ENCODE measurements around the gene ELOVL1. TPM values are rescaled to one million over a fixed set of nuclear protein-coding genes. Genes with fewer than 3 reads are reported as not detected.

Gene ELOVL1
- polyA plus RNA-seq, 1 donor (not counting 4 experiments of a cell fraction or from before 2014, with no cell fraction given) = 283 TPM

GRCh38 chr1:43351421-43352350 lies 16.1 kb downstream of the ELOVL1 start:
- dilution Hi-C loops (cut with MboI; ENCODE audit: extremely low pct_ligation_motif_present, low sequenced_read_pairs) = no loop called here
- Histone ChIP-seq H3K79me2 (ENCODE audit: control insufficient read depth, insufficient read depth, low read length) (no peaks in the 10 kb centered on the region), H3K9ac (ENCODE audit: control insufficient read depth, extremely low read depth, insufficient read depth, low read length) (no peak overlapping the region), H3K4me1 (ENCODE audit: control insufficient read depth, extremely low read depth, insufficient read depth, low read length) (peaks cover 16% of the 10 kb centered on the region), H3K27me3 (ENCODE audit: control insufficient read depth, extremely low read depth, insufficient read depth, low read length) (no peaks in the 10 kb centered on the region), H3K9me1 (ENCODE audit: control insufficient read depth, extremely low read depth, insufficient read depth, low read length) (no peaks in the 10 kb centered on the region), H3K9me3 (ENCODE audit: control insufficient read depth, low read depth, low read length) (no peaks in the 10 kb centered on the region), H2AFZ (ENCODE audit: control insufficient read depth, low read length) (no peak overlapping the region), H3K27ac (ENCODE audit: control insufficient read depth, insufficient read depth, low read length) (no peak overlapping the region), H3K4me2 (ENCODE audit: control insufficient read depth, extremely low read depth, insufficient read depth, low read depth, low read length) (no peak overlapping the region), H3K4me3 (ENCODE audit: control insufficient read depth in 2 of 3, extremely low read depth in 1 of 3, insufficient read depth in 2 of 3, low read depth in 1 of 3, low read length in 3 of 3) (no peak overlapping the region), H4K20me1 (ENCODE audit: control insufficient read depth, extremely low read depth, insufficient read depth, low read length) (no peaks in the 10 kb centered on the region), H3K36me3 (ENCODE audit: control insufficient read depth in 2 of 2, extremely low read depth in 1 of 2, insufficient read depth in 2 of 2, low read length in 2 of 2) (no peaks in the 10 kb centered on the region)
- DNase-seq (ENCODE audit: low read depth, low spot score) = no peak
- FAIRE-seq = no peak
- TF ChIP-seq EZH2 (IDR thresholded peaks at IDR 0.05; ENCODE audit: low read length) (no peak), CTCF (optimal IDR thresholded peaks at IDR 0.05 in 1 of 3, IDR thresholded peaks at IDR 0.05 in 1 of 3, conservative IDR thresholded peaks at IDR 0.05 in 1 of 3; ENCODE audit: extremely low read depth in 1 of 3, insufficient read depth in 2 of 3, low read length in 3 of 3) (no peak)

- Histone ChIP-seq H3K27ac (ENCODE audit: control insufficient read depth, insufficient read depth, low read length) (no peak overlapping the region), H3K9me3 (ENCODE audit: control insufficient read depth, low read depth, low read length) (no peaks in the 10 kb centered on the region), H3K9ac (ENCODE audit: control insufficient read depth, extremely low read depth, insufficient read depth, low read length) (no peak overlapping the region), H3K9me1 (ENCODE audit: control insufficient read depth, extremely low read depth, insufficient read depth, low read length) (no peaks in the 10 kb centered on the region), H4K20me1 (ENCODE audit: control insufficient read depth, extremely low read depth, insufficient read depth, low read length) (no peaks in the 10 kb centered on the region), H2AFZ (ENCODE audit: control insufficient read depth, low read length) (no peak overlapping the region), H3K79me2 (ENCODE audit: control insufficient read depth, insufficient read depth, low read length) (no peaks in the 10 kb centered on the region), H3K4me3 (ENCODE audit: control insufficient read depth in 2 of 3, extremely low read depth in 1 of 3, insufficient read depth in 2 of 3, low read depth in 1 of 3, low read length in 3 of 3) (no peak overlapping the region), H3K4me1 (ENCODE audit: control insufficient read depth, extremely low read depth, insufficient read depth, low read length) (peaks cover 16% of the 10 kb centered on the region), H3K27me3 (ENCODE audit: control insufficient read depth, extremely low read depth, insufficient read depth, low read length) (no peaks in the 10 kb centered on the region), H3K36me3 (ENCODE audit: control insufficient read depth in 2 of 2, extremely low read depth in 1 of 2, insufficient read depth in 2 of 2, low read length in 2 of 2) (no peaks in the 10 kb centered on the region), H3K4me2 (ENCODE audit: control insufficient read depth, extremely low read depth, insufficient read depth, low read depth, low read length) (no peak overlapping the region)
- TF ChIP-seq CTCF (optimal IDR thresholded peaks at IDR 0.05 in 1 of 3, IDR thresholded peaks at IDR 0.05 in 1 of 3, conservative IDR thresholded peaks at IDR 0.05 in 1 of 3; ENCODE audit: extremely low read depth in 1 of 3, insufficient read depth in 2 of 3, low read length in 3 of 3) = no peak
- TF ChIP-seq EZH2 (IDR thresholded peaks at IDR 0.05; ENCODE audit: low read length) = no peak
- DNase-seq (ENCODE audit: low read depth, low spot score) (no peak), FAIRE-seq (no peak)
- dilution Hi-C loops (cut with MboI; ENCODE audit: extremely low pct_ligation_motif_present, low sequenced_read_pairs) = no loop called here
Observed at GRCh38 chr1:43350976-43351375, 16.8 kb downstream of the ELOVL1 start.

Data from keratinocyte (primary cell).